Epithelial cell of proximal tubule (primary cell): ENCODE measurements around the gene CHN2. TPM values are rescaled to one million over a fixed set of nuclear protein-coding genes. Genes with fewer than 3 reads are reported as not detected.

Experiments used
- DNase-seq: peaks from one replicate; pipeline ENCODE4 v3.0.0-alpha.2; 2011; ENCODE audit warnings: low read depth
- H3K4me3 ChIP-seq: 2 replicates; pipeline ENCODE4 v1.5.1; 2011; ENCODE audit warnings: low read depth, mild to moderate bottlenecking, low read length
- total RNA-seq: library from RNA; depleted of rRNA; stranded (reverse); fragments of >200 nt; gene quantifications from 2 replicates; pipeline ENCODE4 v1.2.3, GENCODE V29; 2015
- TF ChIP-seq, protein P1 (sequence below): conservative IDR thresholded peaks from 2 replicates; pipeline ENCODE4 v1.5.1; 2012; ENCODE audit warnings: low read depth, mild to moderate bottlenecking, low read length

The CHN2 gene
- total RNA-seq, 1 donor from 2014 or later = 0.35 TPM

DNA sequence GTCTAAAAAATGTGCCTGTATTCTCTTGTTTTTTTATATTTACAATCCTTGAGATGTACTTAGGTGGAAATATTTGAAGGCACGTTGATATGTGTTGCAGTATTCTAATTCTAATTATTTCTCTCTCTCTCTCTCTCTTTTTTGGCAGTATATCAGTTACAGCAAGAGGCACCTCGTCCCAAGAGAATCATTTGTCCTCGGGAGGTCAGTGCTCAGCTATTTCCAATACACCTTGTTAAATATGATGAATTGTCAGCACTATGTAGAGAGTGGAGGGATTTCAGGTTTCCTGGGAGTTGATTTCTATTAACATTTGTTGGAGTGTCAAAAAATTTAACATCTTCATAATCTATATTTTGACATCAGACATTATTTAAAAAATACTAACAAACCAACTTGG lies 173.2 kb downstream of the CHN2 start:
- TF ChIP-seq, protein P1, sequence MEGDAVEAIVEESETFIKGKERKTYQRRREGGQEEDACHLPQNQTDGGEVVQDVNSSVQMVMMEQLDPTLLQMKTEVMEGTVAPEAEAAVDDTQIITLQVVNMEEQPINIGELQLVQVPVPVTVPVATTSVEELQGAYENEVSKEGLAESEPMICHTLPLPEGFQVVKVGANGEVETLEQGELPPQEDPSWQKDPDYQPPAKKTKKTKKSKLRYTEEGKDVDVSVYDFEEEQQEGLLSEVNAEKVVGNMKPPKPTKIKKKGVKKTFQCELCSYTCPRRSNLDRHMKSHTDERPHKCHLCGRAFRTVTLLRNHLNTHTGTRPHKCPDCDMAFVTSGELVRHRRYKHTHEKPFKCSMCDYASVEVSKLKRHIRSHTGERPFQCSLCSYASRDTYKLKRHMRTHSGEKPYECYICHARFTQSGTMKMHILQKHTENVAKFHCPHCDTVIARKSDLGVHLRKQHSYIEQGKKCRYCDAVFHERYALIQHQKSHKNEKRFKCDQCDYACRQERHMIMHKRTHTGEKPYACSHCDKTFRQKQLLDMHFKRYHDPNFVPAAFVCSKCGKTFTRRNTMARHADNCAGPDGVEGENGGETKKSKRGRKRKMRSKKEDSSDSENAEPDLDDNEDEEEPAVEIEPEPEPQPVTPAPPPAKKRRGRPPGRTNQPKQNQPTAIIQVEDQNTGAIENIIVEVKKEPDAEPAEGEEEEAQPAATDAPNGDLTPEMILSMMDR = no peak
- H3K4me3 ChIP-seq = no peak overlapping the region
- no peak for DNase-seq

DNA sequence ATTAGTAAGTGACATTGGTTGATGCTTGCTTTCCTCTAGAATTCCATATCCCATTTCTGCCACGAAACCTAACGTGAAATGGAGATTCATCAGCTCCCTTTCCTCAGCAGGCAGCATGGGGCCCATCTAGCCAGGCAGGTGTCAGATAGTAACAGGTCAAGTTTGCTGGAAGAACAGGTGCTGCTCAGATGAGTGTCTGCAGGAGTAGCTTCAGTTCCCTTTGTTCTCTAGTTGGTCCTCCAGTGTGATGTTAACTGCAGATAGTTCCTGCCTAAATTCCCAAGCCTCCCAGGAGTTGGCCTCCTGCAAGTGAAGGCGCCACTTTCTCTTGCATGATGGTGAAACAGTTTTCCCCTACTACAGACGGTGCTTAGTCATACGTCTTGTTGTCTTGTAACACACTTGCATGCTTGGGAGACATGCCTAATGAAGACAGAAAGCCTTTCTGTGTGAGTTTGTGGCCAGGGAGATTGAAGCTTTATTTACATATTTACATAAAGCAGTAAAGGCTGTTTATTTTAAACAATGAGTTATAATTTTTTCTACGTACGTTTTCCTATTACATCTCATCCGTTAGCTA lies 175.4 kb downstream of the CHN2 start:
- TF ChIP-seq, protein P1 = no peak
- no peak for DNase-seq
- H3K4me3 ChIP-seq = no peak overlapping the region

DNA sequence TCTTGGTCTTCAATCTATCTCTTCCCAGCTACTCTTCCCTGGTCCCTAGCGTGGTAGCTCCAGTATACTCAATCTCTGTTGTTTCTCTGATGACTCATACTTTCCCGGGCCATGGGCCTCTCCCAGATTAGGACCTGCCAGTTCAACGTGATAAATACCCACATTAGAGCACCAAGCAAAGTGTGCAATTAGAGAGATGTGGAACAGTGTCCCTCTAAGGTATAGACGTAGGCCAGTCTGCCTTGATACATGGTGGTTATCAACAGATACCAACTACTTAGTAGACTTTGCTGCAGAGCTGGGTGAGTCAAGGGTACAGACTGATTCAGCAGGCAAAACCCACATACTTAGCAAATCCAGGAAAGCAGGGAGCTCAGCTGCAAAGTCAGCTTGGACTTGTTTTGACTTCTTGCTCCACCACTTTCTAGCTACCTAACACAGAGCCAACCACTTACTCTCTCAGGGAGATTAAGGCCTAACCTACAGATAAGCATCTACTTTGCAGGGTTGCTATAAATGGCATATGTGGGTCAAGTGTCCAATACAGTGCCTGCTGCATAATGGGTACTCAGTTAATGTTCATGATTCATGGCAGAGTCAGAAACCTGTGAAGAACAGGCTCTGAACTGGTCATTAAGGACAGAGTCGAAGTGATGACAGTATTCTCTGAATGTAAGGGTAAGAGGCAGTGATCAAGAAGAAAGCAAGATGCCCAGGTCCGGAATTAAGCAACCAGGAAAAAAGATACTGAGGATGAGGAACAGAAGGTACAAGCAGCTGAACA lies 176.1 kb downstream of the CHN2 start:
- DNase-seq = no peak
- TF ChIP-seq, protein P1 = no peak
- no peak overlapping the region for H3K4me3 ChIP-seq

DNA sequence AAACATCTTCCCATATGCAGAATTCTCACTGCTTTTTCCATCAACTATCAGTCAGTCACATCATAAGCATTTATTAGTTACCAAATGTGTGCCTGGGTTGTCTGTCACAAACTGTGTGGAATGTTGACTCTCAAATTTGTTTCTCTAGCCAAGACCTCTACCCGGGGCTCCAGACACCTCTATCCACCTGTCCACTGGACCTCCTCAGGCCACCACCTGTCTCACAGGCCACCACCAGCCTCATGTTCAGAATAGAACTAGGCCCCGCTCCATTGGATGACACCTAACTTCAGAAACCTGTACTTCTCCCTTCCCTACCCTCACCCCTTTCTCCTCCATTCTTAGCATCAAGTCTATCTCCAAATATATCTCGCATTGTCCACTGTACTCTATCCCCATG lies 176.9 kb downstream of the CHN2 start:
- no peak overlapping the region for H3K4me3 ChIP-seq
- no peak for DNase-seq
- TF ChIP-seq, protein P1 = no peak

DNA sequence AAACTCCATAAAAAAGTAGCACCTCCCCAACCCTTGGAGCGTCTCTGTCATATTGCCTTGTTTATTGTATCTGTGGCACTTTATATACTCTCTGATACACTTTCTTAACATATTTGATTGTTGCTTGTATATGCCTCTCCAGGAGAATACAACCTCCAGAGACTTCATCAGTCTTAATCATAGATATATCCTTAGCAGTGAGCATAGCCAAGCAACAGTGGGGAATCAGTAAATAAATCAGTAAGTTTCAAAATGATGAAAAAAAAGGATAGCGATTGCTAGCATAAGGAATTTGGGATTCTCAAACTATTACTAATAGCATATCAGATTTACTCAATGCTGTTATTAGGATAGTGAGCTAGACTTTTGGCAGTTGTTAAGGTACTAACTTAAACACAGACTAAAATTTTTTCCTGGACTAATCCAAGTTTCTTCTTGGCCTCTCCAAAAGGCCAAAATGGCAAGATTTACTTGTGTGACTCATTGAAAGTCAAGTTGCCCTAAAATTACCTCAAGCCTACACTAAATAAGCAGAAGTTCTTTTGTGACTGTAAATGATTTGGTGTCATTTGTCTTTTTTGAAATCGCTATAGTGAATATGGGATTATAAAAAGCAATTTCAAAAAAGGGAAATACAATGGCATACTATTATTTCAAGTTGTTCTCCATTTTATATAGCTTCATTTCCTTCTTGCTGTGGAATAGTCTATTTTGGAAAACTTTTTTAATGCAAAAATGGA lies 177.9 kb downstream of the CHN2 start:
- TF ChIP-seq, protein P1 = no peak
- no peak overlapping the region for H3K4me3 ChIP-seq
- DNase-seq = no peak

DNA sequence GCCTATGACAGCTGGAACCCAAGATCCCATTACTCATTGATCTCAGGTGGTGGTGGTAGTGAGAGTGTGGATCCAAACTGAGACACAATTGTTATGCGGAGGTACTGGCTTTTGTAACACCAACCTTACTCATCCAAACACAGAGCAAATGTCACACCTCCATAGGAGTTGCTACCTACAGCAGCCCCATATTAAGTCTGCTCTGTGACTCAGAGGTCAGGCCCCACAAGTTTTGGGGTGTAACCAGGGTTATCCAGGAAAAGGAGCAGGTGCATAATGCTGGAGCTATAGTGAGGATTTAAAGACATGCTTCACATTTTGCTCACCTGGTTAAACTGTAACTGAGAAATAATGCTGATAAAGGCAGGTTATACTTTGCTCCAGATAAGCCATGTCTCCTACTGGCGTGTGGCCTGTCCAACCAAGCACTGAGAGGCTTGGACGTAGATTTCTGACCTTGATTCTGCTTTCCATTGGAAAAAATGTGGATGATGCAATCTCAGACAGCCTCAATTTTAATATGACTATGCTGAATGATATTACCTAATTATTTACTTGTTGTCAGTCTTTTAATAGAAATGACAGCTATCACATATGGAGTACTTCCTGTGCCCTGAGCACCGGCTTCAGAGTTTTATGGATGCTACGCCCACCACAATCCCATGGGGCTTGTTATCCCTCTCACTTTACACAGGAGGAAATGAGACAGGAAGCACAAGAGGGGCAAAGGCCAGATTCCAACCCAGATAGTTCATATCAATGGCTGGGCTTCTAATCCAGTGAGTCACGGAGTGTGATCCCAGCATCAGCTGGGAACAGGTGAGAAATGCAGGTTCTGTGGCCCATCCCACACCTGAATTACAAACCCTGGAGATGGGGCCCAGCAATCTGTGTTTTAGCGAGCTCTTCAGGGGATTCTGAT lies 181.3 kb downstream of the CHN2 start:
- TF ChIP-seq, protein P1 = no peak
- DNase-seq = peak; percentile 19
- H3K4me3 ChIP-seq = no peak overlapping the region
